ENCODE results near the gene CEP170B.

DNA sequence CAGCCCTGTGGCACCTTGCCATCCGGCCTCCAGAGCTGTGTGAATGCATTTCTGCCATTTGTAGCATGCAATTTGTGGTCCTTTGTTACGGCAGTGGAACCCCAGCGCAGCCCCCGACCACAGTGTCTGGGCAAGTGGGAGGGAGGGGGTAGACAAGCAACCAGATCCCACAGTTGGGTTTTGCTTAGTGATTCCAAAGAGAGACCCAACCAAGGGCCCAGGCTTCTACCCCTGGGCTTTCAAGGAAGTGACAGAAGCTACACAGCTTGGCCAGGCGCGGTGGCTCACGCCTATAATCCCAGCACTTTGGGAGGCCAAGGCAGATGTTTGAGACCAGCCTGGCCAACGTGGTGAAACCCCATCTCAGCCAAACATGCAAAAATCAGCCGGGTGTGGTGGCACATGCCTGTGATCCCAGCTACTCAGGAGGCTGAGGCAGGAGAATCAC, 46.3 kb upstream of the CEP170B start:
- TF ChIP-seq POLR2A (IDR thresholded peaks at IDR 0.05) = no peak
- TF ChIP-seq, protein P1, sequence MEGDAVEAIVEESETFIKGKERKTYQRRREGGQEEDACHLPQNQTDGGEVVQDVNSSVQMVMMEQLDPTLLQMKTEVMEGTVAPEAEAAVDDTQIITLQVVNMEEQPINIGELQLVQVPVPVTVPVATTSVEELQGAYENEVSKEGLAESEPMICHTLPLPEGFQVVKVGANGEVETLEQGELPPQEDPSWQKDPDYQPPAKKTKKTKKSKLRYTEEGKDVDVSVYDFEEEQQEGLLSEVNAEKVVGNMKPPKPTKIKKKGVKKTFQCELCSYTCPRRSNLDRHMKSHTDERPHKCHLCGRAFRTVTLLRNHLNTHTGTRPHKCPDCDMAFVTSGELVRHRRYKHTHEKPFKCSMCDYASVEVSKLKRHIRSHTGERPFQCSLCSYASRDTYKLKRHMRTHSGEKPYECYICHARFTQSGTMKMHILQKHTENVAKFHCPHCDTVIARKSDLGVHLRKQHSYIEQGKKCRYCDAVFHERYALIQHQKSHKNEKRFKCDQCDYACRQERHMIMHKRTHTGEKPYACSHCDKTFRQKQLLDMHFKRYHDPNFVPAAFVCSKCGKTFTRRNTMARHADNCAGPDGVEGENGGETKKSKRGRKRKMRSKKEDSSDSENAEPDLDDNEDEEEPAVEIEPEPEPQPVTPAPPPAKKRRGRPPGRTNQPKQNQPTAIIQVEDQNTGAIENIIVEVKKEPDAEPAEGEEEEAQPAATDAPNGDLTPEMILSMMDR (IDR thresholded peaks at IDR 0.05) = no peak
